ENCODE results near the gene RAMP1. TPM values are rescaled to one million over a fixed set of nuclear protein-coding genes. Genes with fewer than 3 reads are reported as not detected.

The RAMP1 gene
- total RNA-seq, 2 donors from 2014 or later, result 75.3 to 300 TPM

DNA sequence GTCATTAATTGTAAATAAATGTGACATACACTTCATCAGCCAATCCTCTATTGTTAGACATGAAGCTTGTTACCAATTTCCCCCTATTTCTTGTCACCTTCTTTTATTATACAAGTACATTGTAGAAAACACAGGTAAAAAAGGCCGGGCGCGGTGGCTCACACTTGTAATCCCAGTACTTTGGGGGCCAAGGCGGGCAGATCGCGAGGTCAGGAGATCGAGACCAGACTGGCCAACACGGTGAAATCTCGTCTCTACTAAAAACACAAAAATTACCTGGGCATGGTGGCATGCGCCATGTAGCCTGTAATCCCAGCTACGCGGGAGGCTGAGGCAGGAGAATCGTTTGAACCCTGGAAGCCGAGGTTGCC, 64.7 kb downstream of the RAMP1 start:
- Histone ChIP-seq H3K9me3 (no peaks in the 10 kb centered on the region), H3K4me1 (replicated peaks) (no peaks in the 10 kb centered on the region), H3K36me3 (no peaks in the 10 kb centered on the region), H3K27me3 (replicated peaks; ENCODE audit: insufficient read depth) (no peaks in the 10 kb centered on the region), H3K4me3 (no peak overlapping the region), H3K27ac (no peak overlapping the region)
- no peak for DNase-seq (ENCODE audit: low spot score)
- 91% methylated on average over 14 of the region's 14 CpGs for WGBS
- TF ChIP-seq POLR2AphosphoS5 (IDR thresholded peaks at IDR 0.05) (no peak), POLR2A (IDR thresholded peaks at IDR 0.05) (no peak)
- TF ChIP-seq, protein P1, sequence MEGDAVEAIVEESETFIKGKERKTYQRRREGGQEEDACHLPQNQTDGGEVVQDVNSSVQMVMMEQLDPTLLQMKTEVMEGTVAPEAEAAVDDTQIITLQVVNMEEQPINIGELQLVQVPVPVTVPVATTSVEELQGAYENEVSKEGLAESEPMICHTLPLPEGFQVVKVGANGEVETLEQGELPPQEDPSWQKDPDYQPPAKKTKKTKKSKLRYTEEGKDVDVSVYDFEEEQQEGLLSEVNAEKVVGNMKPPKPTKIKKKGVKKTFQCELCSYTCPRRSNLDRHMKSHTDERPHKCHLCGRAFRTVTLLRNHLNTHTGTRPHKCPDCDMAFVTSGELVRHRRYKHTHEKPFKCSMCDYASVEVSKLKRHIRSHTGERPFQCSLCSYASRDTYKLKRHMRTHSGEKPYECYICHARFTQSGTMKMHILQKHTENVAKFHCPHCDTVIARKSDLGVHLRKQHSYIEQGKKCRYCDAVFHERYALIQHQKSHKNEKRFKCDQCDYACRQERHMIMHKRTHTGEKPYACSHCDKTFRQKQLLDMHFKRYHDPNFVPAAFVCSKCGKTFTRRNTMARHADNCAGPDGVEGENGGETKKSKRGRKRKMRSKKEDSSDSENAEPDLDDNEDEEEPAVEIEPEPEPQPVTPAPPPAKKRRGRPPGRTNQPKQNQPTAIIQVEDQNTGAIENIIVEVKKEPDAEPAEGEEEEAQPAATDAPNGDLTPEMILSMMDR (IDR thresholded peaks at IDR 0.05), result no peak
- intact Hi-C loops (cut with DNase I), result loop anchor here (5.0 kb wide), 3 partner anchors 43 to 138 kb away; partner anchors contain the start of genes RAMP1, SCLY and UBE2F

DNA sequence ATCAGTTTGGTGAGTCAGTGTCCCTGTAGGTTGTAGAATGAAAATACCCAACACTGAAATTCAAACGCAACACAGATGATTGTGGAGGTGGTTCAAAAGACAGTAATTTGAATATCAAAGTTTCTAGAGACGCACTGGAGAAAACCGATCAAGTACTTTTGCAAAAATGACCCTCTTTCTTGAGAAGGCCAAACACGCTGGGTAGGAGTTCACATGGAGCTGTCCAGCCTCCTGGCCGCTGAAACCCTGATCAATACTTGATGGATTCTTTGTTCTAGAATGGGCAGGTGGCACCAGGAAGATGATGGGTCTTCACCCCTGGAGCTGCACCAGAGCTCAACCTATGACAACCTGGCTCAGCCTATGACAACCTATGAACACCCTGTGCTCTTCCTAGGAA, 67.7 kb downstream of the RAMP1 start:
- H3K4me1 ChIP-seq (replicated peaks), result no peaks in the 10 kb centered on the region
- no peaks in the 10 kb centered on the region for H3K27me3 ChIP-seq (replicated peaks; ENCODE audit: insufficient read depth)
- WGBS, result 73% methylated on average over 5 of the region's 5 CpGs
- TF ChIP-seq, protein P1 (IDR thresholded peaks at IDR 0.05), result no peak
- H3K9me3 ChIP-seq, result no peaks in the 10 kb centered on the region
- no peak overlapping the region for H3K4me3 ChIP-seq
- no peaks in the 10 kb centered on the region for H3K36me3 ChIP-seq
- intact Hi-C loops (cut with DNase I), result no loop called here
- DNase-seq (ENCODE audit: low spot score), result no peak
- no peak overlapping the region for H3K27ac ChIP-seq

DNA sequence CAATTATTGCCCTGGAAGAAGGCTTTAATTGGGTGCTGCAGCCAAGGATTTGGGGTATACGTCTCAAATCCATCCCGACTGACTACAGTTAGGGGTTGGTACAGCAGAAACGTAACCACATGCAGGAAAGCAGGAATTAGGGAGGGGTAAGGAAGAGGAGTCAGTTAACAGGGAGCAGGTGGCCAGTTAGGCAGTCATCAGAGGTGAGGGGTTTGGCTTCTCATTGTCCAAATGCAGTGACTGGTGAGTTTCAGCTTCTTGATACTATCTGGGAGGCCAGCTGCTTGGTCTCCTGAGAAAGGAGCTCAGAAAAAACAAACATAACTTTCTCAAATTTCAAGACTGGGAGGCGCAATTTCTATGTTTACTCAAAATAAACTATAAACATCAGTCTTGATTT, 68.6 kb downstream of the RAMP1 start:
- Histone ChIP-seq H3K27me3 (replicated peaks; ENCODE audit: insufficient read depth) (no peaks in the 10 kb centered on the region), H3K4me3 (no peak overlapping the region), H3K36me3 (no peaks in the 10 kb centered on the region), H3K9me3 (no peaks in the 10 kb centered on the region), H3K4me1 (replicated peaks) (no peaks in the 10 kb centered on the region), H3K27ac (no peak overlapping the region)
- TF ChIP-seq, protein P1 (IDR thresholded peaks at IDR 0.05), result no peak
- no peak for TF ChIP-seq POLR2A (IDR thresholded peaks at IDR 0.05)
- 67% methylated on average over 4 of the region's 4 CpGs for WGBS
- intact Hi-C loops (cut with DNase I), result no loop called here
- no peak for DNase-seq (ENCODE audit: low spot score)

DNA sequence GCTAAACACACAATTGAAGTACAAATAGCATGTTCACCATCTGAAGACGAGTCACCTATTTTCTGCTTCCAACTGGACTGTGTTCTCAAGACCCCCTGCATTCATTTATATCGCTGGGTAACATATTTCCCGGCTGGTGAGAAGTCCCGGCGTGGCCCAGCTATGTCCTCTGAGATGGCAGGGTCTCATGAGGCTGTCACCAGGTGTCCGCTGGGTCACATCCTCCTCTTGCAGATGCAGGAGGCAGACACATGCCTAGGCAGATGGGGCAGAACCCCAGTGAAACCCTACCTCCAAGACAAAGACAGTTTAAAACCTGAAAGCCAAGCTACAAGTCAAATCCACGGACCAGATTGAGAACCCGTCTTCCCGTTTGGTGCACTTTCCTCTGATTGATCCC, 70.6 kb downstream of the RAMP1 start:
- Histone ChIP-seq H3K27ac (no peak overlapping the region), H3K4me1 (replicated peaks) (no peaks in the 10 kb centered on the region), H3K27me3 (replicated peaks; ENCODE audit: insufficient read depth) (no peaks in the 10 kb centered on the region), H3K9me3 (no peaks in the 10 kb centered on the region), H3K36me3 (no peaks in the 10 kb centered on the region), H3K4me3 (no peak overlapping the region)
- DNase-seq (ENCODE audit: low spot score), result no peak
- intact Hi-C loops (cut with DNase I), result no loop called here
- TF ChIP-seq, protein P1 (IDR thresholded peaks at IDR 0.05), result no peak
- TF ChIP-seq POLR2AphosphoS5 (IDR thresholded peaks at IDR 0.05) (no peak), POLR2A (IDR thresholded peaks at IDR 0.05) (no peak)
- 94% methylated on average over 9 of the region's 9 CpGs for WGBS

DNA sequence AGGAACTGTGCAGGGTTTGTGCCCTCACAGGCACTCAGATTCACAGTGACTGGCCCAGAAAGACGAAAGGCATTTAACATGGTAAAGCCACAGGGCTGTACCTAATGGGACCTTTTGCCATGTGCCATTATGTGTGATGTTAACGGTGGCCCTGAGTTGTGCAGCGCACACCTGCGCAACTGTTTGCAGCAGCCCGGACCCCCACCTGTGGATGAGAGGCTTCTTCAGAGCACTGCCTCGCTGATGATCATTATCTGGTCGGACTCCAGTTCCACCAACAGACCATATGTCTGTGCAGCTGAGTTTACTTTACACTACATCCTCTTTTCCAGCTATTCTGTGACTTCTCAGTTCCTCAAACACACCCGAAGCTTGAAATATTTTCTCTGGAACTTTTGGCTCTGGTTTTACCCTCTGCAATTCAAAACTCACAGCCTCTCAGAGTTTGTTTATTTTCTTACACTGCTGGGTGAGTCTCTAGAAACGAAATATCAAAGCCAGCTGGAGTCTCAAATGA, 71.8 kb downstream of the RAMP1 start:
- DNase-seq (ENCODE audit: low spot score), result no peak
- no peak overlapping the region for H3K4me3 ChIP-seq
- H3K27ac ChIP-seq, result no peak overlapping the region
- H3K36me3 ChIP-seq, result no peaks in the 10 kb centered on the region
- intact Hi-C loops (cut with DNase I), result no loop called here
- no peaks in the 10 kb centered on the region for H3K27me3 ChIP-seq (replicated peaks; ENCODE audit: insufficient read depth)
- no peaks in the 10 kb centered on the region for H3K9me3 ChIP-seq
- 31% methylated on average over 9 of the region's 9 CpGs for WGBS
- TF ChIP-seq POLR2A (IDR thresholded peaks at IDR 0.05) (no peak), POLR2AphosphoS5 (IDR thresholded peaks at IDR 0.05) (no peak)
- TF ChIP-seq, protein P1 (IDR thresholded peaks at IDR 0.05), result no peak
- H3K4me1 ChIP-seq (replicated peaks), result no peaks in the 10 kb centered on the region

All from prostate gland (tissue), 2 donors.